Neuron (in vitro differentiated cells): ENCODE measurements around the gene SERINC3.

ENCODE experiments used
- H2AFZ ChIP-seq: one replicate; pipeline ENCODE4 v1.6.1; 2013; ENCODE audit warnings: low read depth, mild to moderate bottlenecking, inconsistent platforms, low read length, moderate library complexity
- H3K27me3 ChIP-seq: one replicate; pipeline ENCODE4 v1.6.1; 2013; ENCODE audit warnings: low read length; ENCODE audit not compliant: insufficient read depth
- H3K36me3 ChIP-seq: one replicate; pipeline ENCODE4 v1.6.1; 2013; ENCODE audit warnings: low read length; ENCODE audit not compliant: insufficient read depth
- H3K4me1 ChIP-seq: one replicate; pipeline ENCODE4 v1.6.1; 2013; ENCODE audit warnings: low read length; ENCODE audit not compliant: insufficient read depth
- H3K4me3 ChIP-seq: 2 replicates; pipeline ENCODE4 v1.5.1; 2013; ENCODE audit warnings: mild to moderate bottlenecking, low read length, moderate library complexity
- H3K9me3 ChIP-seq: one replicate; pipeline ENCODE4 v1.6.1; 2013; ENCODE audit warnings: low read length

SERINC3 gene

GRCh38 chr20:44496976-44497375 is 24.9 kb downstream of the SERINC3 start:
- peaks cover 72% of the 10 kb centered on the region for H3K36me3 ChIP-seq
- no peaks in the 10 kb centered on the region for H3K9me3 ChIP-seq
- H3K4me3 ChIP-seq, result no peak overlapping the region
- H2AFZ ChIP-seq, result no peak overlapping the region
- no peaks in the 10 kb centered on the region for H3K27me3 ChIP-seq
- H3K4me1 ChIP-seq, result no peaks in the 10 kb centered on the region

- H3K4me1 ChIP-seq, result no peaks in the 10 kb centered on the region
- H3K27me3 ChIP-seq, result no peaks in the 10 kb centered on the region
- H3K4me3 ChIP-seq, result no peak overlapping the region
- H2AFZ ChIP-seq, result no peak overlapping the region
- H3K9me3 ChIP-seq, result no peaks in the 10 kb centered on the region
- H3K36me3 ChIP-seq, result peaks cover 71% of the 10 kb centered on the region
These were observed 25.9 kb downstream of the SERINC3 start for GRCh38 chr20:44495802-44496481.

- Histone ChIP-seq H3K4me3 (no peak overlapping the region), H3K9me3 (no peaks in the 10 kb centered on the region), H2AFZ (no peak overlapping the region), H3K4me1 (no peaks in the 10 kb centered on the region), H3K36me3 (peaks cover 68% of the 10 kb centered on the region), H3K27me3 (no peaks in the 10 kb centered on the region)
These were observed 26.6 kb downstream of the SERINC3 start for GRCh38 chr20:44495257-44495656.

GRCh38 chr20:44494681-44495080 is 27.2 kb downstream of the SERINC3 start:
- no peaks in the 10 kb centered on the region for H3K4me1 ChIP-seq
- no peak overlapping the region for H2AFZ ChIP-seq
- peaks cover 68% of the 10 kb centered on the region for H3K36me3 ChIP-seq
- no peak overlapping the region for H3K4me3 ChIP-seq
- H3K27me3 ChIP-seq, result no peaks in the 10 kb centered on the region
- H3K9me3 ChIP-seq, result no peaks in the 10 kb centered on the region

GRCh38 chr20:44494266-44494665 is 27.6 kb downstream of the SERINC3 start:
- H3K4me3 ChIP-seq, result no peak overlapping the region
- no peaks in the 10 kb centered on the region for H3K27me3 ChIP-seq
- peaks cover 68% of the 10 kb centered on the region for H3K36me3 ChIP-seq
- no peaks in the 10 kb centered on the region for H3K4me1 ChIP-seq
- no peak overlapping the region for H2AFZ ChIP-seq
- no peaks in the 10 kb centered on the region for H3K9me3 ChIP-seq

- Histone ChIP-seq H2AFZ (no peak overlapping the region), H3K36me3 (peaks cover 61% of the 10 kb centered on the region), H3K4me1 (no peaks in the 10 kb centered on the region), H3K27me3 (no peaks in the 10 kb centered on the region), H3K4me3 (no peak overlapping the region), H3K9me3 (no peaks in the 10 kb centered on the region)
These were observed 30.1 kb downstream of the SERINC3 start for GRCh38 chr20:44491635-44492395.

GRCh38 chr20:44489931-44490330 is 31.9 kb downstream of the SERINC3 start:
- Histone ChIP-seq H3K4me1 (no peaks in the 10 kb centered on the region), H3K9me3 (no peaks in the 10 kb centered on the region), H3K4me3 (no peak overlapping the region), H3K36me3 (peaks cover 56% of the 10 kb centered on the region), H2AFZ (no peak overlapping the region), H3K27me3 (no peaks in the 10 kb centered on the region)

GRCh38 chr20:44489223-44489622 is 32.6 kb downstream of the SERINC3 start:
- H3K4me1 ChIP-seq, result no peaks in the 10 kb centered on the region
- no peak overlapping the region for H3K4me3 ChIP-seq
- H2AFZ ChIP-seq, result no peak overlapping the region
- H3K27me3 ChIP-seq, result no peaks in the 10 kb centered on the region
- no peaks in the 10 kb centered on the region for H3K9me3 ChIP-seq
- peaks cover 55% of the 10 kb centered on the region for H3K36me3 ChIP-seq

GRCh38 chr20:44488551-44488950 is 33.3 kb downstream of the SERINC3 start:
- H2AFZ ChIP-seq, result no peak overlapping the region
- no peak overlapping the region for H3K4me3 ChIP-seq
- no peaks in the 10 kb centered on the region for H3K4me1 ChIP-seq
- no peaks in the 10 kb centered on the region for H3K27me3 ChIP-seq
- no peaks in the 10 kb centered on the region for H3K9me3 ChIP-seq
- H3K36me3 ChIP-seq, result peaks cover 55% of the 10 kb centered on the region

GRCh38 chr20:44485830-44486198 is 36.1 kb downstream of the SERINC3 start:
- Histone ChIP-seq H3K4me3 (no peak overlapping the region), H3K36me3 (peaks cover 62% of the 10 kb centered on the region), H3K9me3 (no peaks in the 10 kb centered on the region), H3K4me1 (no peaks in the 10 kb centered on the region), H2AFZ (no peak overlapping the region), H3K27me3 (no peaks in the 10 kb centered on the region)

GRCh38 chr20:44485078-44485829 is 36.6 kb downstream of the SERINC3 start:
- Histone ChIP-seq H2AFZ (no peak overlapping the region), H3K4me1 (no peaks in the 10 kb centered on the region), H3K36me3 (peaks cover 63% of the 10 kb centered on the region), H3K27me3 (no peaks in the 10 kb centered on the region), H3K4me3 (no peak overlapping the region), H3K9me3 (no peaks in the 10 kb centered on the region)

- no peaks in the 10 kb centered on the region for H3K9me3 ChIP-seq
- no peaks in the 10 kb centered on the region for H3K27me3 ChIP-seq
- H3K36me3 ChIP-seq, result peaks cover 47% of the 10 kb centered on the region
- no peaks in the 10 kb centered on the region for H3K4me1 ChIP-seq
- H2AFZ ChIP-seq, result no peak overlapping the region
- no peak overlapping the region for H3K4me3 ChIP-seq
These were observed 38.8 kb downstream of the SERINC3 start for GRCh38 chr20:44483112-44483511.

GRCh38 chr20:44481719-44482416 is 40.0 kb downstream of the SERINC3 start:
- H2AFZ ChIP-seq, result no peak overlapping the region
- H3K4me1 ChIP-seq, result no peaks in the 10 kb centered on the region
- peaks cover 45% of the 10 kb centered on the region for H3K36me3 ChIP-seq
- H3K4me3 ChIP-seq, result no peak overlapping the region
- no peaks in the 10 kb centered on the region for H3K9me3 ChIP-seq
- no peaks in the 10 kb centered on the region for H3K27me3 ChIP-seq
